Measurements from ENCODE around the gene UNC45A. TPM values are rescaled to one million over a fixed set of nuclear protein-coding genes. Genes with fewer than 3 reads are reported as not detected.

UNC45A gene
- total and polyA plus RNA-seq, 2 of the 8 experiments (the other 6 are each of a cell fraction or from before 2014, with no cell fraction given) = 74.1 to 84.2 TPM

- no peak for TF ChIP-seq EP300 (IDR thresholded peaks at IDR 0.05; ENCODE audit: borderline replicate concordance in 1 of 2, low read depth in 2 of 2, low read length in 2 of 2)
- no peak for TF ChIP-seq NANOG (IDR thresholded peaks at IDR 0.05; ENCODE audit: insufficient read depth, low read depth, low read length, poor library complexity, severe bottlenecking)
- TF ChIP-seq POLR2A (IDR thresholded peaks at IDR 0.05; ENCODE audit: control extremely low read depth in 1 of 2, low read depth in 2 of 2, low read length in 2 of 2) = no peak
- TF ChIP-seq TAF1 (IDR thresholded peaks at IDR 0.05; ENCODE audit: low read depth, low read length) = no peak
Measured at GRCh38 chr15:90946538-90946937, 11.5 kb downstream of the UNC45A start (continued).
